GM18870 (cell line): Measurements from ENCODE around the gene ADAMTSL5.

ENCODE experiments used
- ATAC-seq: cut with Tn5 transposase; IDR thresholded peaks from one replicate; pipeline ENCODE4 v1.9.1; 2021; ENCODE audit warnings: moderate library complexity; ENCODE audit not compliant: unreplicated experiment

ADAMTSL5 gene

GRCh38 chr19:1497578-1498235 lies 15.1 kb downstream of the ADAMTSL5 start:
- ATAC-seq: no peak

- no peak for ATAC-seq
Observed at GRCh38 chr19:1496714-1497577, 15.9 kb downstream of the ADAMTSL5 start.

- no peak for ATAC-seq
Observed at GRCh38 chr19:1495799-1496713, 16.8 kb downstream of the ADAMTSL5 start.

- ATAC-seq: no peak
Observed at GRCh38 chr19:1495051-1495798, 17.6 kb downstream of the ADAMTSL5 start.

GRCh38 chr19:1494115-1494815 lies 18.6 kb downstream of the ADAMTSL5 start:
- ATAC-seq: no peak

GRCh38 chr19:1492474-1493006 lies 20.3 kb downstream of the ADAMTSL5 start:
- no peak for ATAC-seq

GRCh38 chr19:1491849-1492170 lies 21.0 kb downstream of the ADAMTSL5 start:
- ATAC-seq: no peak

- ATAC-seq: no peak
Observed at GRCh38 chr19:1491114-1491848, 21.5 kb downstream of the ADAMTSL5 start, which contains the start of gene REEP6. TSS of gene REEP6 (plus strand) at chr19:1491181. CDS start at chr19:1491270, 89 bp downstream.

GRCh38 chr19:1490311-1491113 lies 22.3 kb downstream of the ADAMTSL5 start, which contains the start of gene PCSK4:
TSS of gene PCSK4 (minus strand) at chr19:1490350. CDS start at chr19:1490346, 4 bp downstream.
- ATAC-seq: peak; percentile 73

- no peak for ATAC-seq
Observed at GRCh38 chr19:1489463-1490310, 23.1 kb downstream of the ADAMTSL5 start.

- ATAC-seq: no peak
Observed at GRCh38 chr19:1488282-1488601, 24.6 kb downstream of the ADAMTSL5 start.

GRCh38 chr19:1487576-1488281 lies 25.1 kb downstream of the ADAMTSL5 start:
- ATAC-seq: no peak

GRCh38 chr19:1486720-1487575 lies 25.9 kb downstream of the ADAMTSL5 start:
- no peak for ATAC-seq

- no peak for ATAC-seq
Observed at GRCh38 chr19:1483979-1484428, 28.8 kb downstream of the ADAMTSL5 start.

- no peak for ATAC-seq
Observed at GRCh38 chr19:1483131-1483978, 29.5 kb downstream of the ADAMTSL5 start.
